Liver (tissue), 3 donors: ENCODE results near the gene PYGB.

Experiments used
- ATF3 ChIP-seq: IDR thresholded peaks from 2 replicates; pipeline ENCODE4 v1.6.1; 2016; ENCODE audit warnings: antibody characterized with exemption
- CTCF ChIP-seq: fragments of 150-350 bp; IDR thresholded peaks from 2 replicates; pipeline ENCODE4 v1.5.1; 2017; ENCODE audit warnings: improper control_type of control experiment, low read depth, low read length; ENCODE audit not compliant: missing input control
- GABPA ChIP-seq, 2 donors: IDR thresholded peaks in 1 of 2; conservative IDR thresholded peaks in 1 of 2; 2 replicates each; pipeline ENCODE4 v1.6.1; 2016; ENCODE audit warnings: antibody characterized with exemption in 2 of 2, mild to moderate bottlenecking in 1 of 2, moderate library complexity in 1 of 2
- HNF4G ChIP-seq: IDR thresholded peaks from 2 replicates; pipeline ENCODE4 v1.6.1; 2016; ENCODE audit warnings: antibody characterized with exemption
- JUND ChIP-seq, 2 donors: IDR thresholded peaks; 2 replicates each; pipeline ENCODE4 v1.6.1; 2016; ENCODE audit warnings: antibody characterized with exemption in 2 of 2
- MAX ChIP-seq: IDR thresholded peaks from 2 replicates; pipeline ENCODE4 v1.6.1; 2016; ENCODE audit warnings: antibody characterized with exemption
- RAD21 ChIP-seq, 2 donors: IDR thresholded peaks; 2 replicates each; pipeline ENCODE4 v1.6.1; 2016; ENCODE audit warnings: antibody characterized with exemption in 2 of 2, mild to moderate bottlenecking in 2 of 2
- REST ChIP-seq: IDR thresholded peaks from 2 replicates; pipeline ENCODE4 v1.6.1; 2016; ENCODE audit warnings: antibody characterized with exemption, mild to moderate bottlenecking
- TAF1 ChIP-seq: conservative IDR thresholded peaks from 2 replicates; pipeline ENCODE4 v1.6.1; 2016; ENCODE audit warnings: antibody characterized with exemption, mild to moderate bottlenecking
- YY1 ChIP-seq: IDR thresholded peaks from 2 replicates; pipeline ENCODE4 v1.6.1; 2016; ENCODE audit warnings: antibody characterized with exemption, mild to moderate bottlenecking
- donor health status: healthy.
- donor health status: healthy.

- no peak for TF ChIP-seq CTCF
- TF ChIP-seq ATF3, result no peak
- TF ChIP-seq RAD21 (IDR thresholded peaks at IDR 0.05), result no peak
- TF ChIP-seq YY1, result no peak
- TF ChIP-seq HNF4G, result no peak
- no peak for TF ChIP-seq TAF1
- no peak for TF ChIP-seq MAX
- TF ChIP-seq REST, result no peak
- TF ChIP-seq GABPA (IDR thresholded peaks at IDR 0.05 in 1 of 2, conservative IDR thresholded peaks at IDR 0.05 in 1 of 2), result no peak
- no peak for TF ChIP-seq JUND (IDR thresholded peaks at IDR 0.05)
These were observed 21.4 kb downstream of the PYGB start for GRCh38 chr20:25269057-25269832.
